Measurements from ENCODE around the gene MIGA1. TPM values are rescaled to one million over a fixed set of nuclear protein-coding genes. Genes with fewer than 3 reads are reported as not detected.

Gene MIGA1
- 4.9 to 7.6 TPM (median 7.1 TPM) in 5 replicates for total RNA-seq (2022; extraction: Qiagen RNA extraction; ENCODE audit: low read depth)

GRCh38 chr1:77779529-77780281 lies at the start of gene MIGA1:
MIGA1 (plus strand) TSS chr1:77779649; CDS start chr1:77783253, 3,604 bp downstream.

GRCh38 chr1:77759071-77760028 lies 20.1 kb upstream of the MIGA1 start, which contains the start of gene USP33:
USP33 (minus strand) TSS chr1:77759852; CDS start chr1:77741697, 18,155 bp downstream.

GRCh38 chr1:77888081-77888780 lies 108.8 kb downstream of the MIGA1 start, which contains the start of gene NEXN:
NEXN (plus strand) TSS chr1:77888624; CDS start chr1:77916107, 27,483 bp downstream.

Other genes with a start within 250 kb of the MIGA1 start
- gene ZZZ3, start 97.0 kb upstream of the MIGA1 start, total RNA-seq (2022; extraction: Qiagen RNA extraction; ENCODE audit: low read depth): 16.1 to 19.8 TPM (median 18.0 TPM) in 5 replicates
- 14.6 to 21.3 TPM (median 19.1 TPM) in 5 replicates for gene USP33, start 19.8 kb upstream of the MIGA1 start, total RNA-seq (2022; extraction: Qiagen RNA extraction; ENCODE audit: low read depth)
- gene NEXN, start 109.0 kb downstream of the MIGA1 start, total RNA-seq (2022; extraction: Qiagen RNA extraction; ENCODE audit: low read depth): 6.3 to 9.0 TPM (median 6.5 TPM) in 5 replicates
- 91.6 to 121 TPM (median 111 TPM) in 5 replicates for gene FUBP1, start 199.4 kb downstream of the MIGA1 start, total RNA-seq (2022; extraction: Qiagen RNA extraction; ENCODE audit: low read depth)
- gene DNAJB4, start 225.3 kb downstream of the MIGA1 start, total RNA-seq (2022; extraction: Qiagen RNA extraction; ENCODE audit: low read depth): 36.3 to 44.8 TPM (median 41.4 TPM) in 5 replicates